HG03095 (cell line): ENCODE data around the gene HDAC7.
"Not testable (repeated sequence)": the region's sequence is repeated elsewhere in the genome, so short reads cannot be mapped to it uniquely, and the experiment has no call there.

Experiments
- ATAC-seq: cut with Tn5 transposase; IDR thresholded peaks from one replicate; pipeline ENCODE4 v1.9.1; 2021; ENCODE audit warnings: moderate library complexity; ENCODE audit not compliant: unreplicated experiment

The HDAC7 gene

DNA sequence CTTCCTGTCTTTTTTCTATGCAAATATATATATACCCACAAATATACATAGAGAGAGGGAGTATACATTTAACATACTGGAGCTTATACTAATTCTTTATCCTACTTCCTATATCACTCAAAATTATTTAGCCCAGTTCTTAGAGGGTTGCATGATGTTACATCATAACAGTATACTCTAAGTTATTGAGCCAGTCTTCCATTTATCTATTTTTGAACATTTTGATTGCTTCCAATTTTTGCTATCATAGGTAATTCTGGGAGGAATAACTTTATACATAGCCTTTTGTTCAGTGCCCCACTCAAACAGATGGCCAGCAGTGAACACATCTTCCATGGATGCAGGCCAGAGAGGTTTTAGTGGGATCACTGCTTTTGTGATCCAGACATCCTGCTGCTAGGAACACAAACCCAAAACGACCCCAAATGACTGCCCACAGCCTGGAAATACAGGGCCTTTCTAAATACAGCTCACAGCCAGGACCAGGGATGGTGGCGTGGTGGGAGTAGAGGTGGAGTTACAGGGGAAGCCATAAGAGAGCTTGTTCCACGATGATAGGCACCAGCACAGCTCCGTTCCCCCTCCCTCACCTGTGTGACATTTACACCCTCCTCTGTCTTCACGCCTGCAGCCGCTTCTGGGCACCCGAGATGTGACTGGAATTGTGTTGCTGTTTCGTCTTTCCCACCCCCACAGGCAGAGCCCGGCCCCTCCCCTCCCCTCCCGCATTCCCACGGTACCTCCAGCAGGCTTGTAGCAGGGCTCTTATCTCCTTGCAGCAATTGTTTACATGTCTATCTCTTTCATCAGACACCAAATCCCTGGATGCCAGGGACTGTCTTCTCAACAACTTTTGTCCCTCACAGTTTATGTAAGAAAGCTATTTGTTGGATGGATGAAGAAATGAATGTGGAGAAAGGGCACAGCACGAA lies 30.7 kb upstream of the HDAC7 start:
- no peak for ATAC-seq

DNA sequence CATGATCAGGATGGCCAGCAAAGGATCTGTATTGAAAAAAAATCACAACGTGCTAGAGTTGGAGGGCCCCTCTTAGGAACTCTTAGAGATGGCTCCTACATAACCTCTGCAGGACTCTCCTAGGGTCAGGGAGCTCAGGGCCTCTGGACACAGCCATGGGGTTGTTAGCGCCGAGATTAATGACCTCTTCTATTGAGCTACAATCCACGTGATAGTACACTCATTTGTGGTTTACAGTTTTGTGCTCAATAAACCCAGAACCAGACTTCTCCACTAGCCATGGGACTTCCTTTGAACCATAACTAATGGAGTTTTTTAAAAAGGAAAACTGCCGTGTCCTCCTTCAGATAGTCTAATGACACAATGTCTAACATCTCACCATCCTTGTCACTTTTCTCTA lies 29.6 kb upstream of the HDAC7 start:
- ATAC-seq, result no peak

DNA sequence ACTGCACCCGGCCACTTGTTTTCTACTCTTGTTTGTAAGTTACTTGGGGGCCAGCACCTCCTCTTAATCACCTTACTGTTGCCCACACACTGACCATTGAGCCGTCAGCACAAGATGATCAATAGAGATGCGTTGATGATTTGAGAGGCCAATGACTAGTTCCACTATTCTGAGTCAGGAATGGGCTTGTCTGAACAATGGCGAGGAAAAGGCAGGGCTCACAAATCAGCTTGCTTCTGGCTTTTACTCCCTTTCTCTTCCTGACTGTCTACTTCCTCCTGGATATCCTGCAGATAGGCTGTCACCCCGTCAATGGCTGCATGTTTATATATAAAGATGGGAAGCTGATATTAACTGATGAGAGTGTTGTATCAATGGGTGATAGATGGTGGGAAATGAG lies 29.1 kb upstream of the HDAC7 start:
- no peak for ATAC-seq

DNA sequence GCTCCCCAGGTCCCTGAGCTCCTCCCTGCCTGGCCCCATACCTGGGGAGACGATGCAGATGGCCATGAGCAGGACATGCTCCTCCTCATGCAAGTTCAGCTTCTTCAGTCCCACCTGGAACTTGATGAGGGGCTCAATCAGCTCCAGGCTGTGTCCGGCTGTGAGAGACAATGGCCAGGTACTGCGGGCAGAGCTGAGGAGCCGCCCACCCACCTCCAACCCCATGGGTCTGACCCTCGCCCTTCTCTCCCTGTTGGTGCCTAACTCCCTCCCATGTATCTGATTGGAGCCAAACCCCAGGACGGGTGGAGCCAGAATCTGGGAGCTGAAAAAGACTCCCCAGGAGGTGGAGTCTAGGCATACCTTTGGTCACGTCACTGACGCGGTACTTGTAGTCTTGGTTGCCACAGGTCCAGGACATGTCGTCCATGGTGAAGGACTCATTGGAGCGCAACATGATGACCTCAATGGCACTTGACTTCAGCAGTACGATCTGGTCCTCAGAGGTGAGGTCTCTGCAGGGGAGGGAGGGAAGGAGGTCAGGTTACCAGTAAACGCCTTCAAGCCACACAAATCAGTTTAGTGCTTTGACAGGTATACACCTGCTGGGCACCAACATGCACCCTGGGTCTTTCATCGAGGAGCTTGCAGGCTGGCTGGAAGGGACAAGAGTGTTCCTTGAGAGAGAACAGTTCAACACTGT lies 26.7 kb upstream of the HDAC7 start:
- ATAC-seq, result no peak

DNA sequence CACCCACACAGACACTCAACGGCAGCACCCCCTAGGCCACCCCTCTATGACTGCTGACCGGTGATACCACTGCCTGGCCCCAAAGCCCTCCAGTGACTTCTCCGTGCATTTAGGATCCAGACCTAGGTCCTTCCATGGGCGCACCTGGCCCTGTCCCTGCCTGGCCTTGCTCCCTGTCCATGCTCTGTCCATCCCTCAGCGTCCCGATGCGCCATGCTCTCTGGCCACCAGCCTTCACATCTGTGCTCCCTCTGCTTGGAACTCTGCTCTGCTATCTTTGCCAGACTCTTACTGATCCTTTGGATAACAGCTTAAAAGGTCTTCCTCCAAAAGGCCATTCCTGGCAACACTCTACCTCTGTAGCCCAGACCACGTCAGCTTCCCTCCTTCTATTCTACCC lies 25.4 kb upstream of the HDAC7 start:
- ATAC-seq, result no peak

DNA sequence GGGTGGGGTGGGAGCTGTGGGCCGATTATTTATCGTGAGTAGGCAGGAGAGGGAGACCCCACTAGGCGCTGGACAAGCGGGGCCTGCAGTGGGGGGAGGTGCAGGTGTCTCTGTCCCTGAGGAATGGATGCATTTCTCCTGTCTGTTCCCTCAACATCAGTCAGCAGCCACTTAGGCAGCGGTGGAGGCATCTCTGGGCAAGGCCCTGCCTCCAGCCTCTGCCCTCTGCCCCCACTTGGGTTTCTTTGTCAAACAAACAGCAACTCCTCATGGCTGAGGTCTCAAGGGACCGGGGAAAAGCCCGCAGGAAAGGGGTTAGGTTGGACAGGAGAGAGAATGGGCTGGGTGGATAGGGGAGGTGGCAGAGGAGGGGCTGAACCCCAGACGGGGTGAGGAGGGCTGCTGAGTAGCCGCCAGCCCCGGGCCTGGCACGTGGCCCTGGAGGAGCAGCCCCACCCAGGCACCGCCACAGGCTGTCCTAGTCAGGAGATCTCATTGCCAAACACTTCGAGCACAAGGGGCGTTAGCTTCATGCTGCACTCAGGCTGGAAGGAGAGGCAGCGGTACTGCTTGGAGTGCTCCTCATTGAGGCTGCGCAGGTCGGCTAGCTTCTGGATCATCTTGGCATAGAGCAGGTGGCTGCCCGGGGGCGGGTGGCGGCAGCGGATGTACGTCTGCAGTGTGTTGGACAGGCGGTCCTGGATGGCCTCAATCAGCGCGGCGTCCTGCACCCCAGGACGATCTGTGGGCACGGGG lies 24.7 kb upstream of the HDAC7 start:
- ATAC-seq, result no peak

DNA sequence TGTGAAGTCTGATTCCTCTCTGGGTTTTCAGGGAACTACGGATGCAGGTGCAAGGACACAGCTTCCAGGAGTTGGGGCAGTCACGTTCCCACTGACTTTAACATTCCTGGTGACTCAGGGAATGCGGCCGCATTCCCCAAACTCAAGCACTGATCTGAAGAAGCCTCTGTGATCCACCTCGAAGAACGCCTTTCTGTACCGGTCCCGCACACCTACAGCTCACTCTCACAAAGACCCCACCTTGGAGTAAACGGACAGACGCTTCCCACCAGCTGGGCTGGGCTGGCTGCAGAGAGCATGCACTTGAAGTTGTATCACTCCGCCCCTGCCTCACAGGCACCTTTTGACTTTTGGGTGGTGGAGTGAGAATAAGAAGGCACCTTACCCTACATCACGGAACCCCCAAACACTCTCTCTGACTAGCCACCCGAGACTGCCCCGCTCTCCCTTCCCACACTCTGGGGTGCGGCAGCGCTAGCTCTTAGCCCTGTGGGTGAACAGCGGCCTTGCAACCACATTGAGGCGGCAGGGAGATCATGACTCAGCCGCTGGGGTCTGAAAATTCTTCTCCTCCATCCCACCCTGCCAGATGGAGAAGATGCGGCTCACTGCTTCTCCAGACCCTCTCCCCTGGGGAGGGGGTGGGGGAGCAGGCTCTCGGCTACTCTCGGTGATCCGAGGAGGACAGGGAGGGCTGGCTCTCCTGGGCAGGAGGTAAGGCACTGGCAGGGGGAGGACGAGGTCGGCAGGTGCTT lies 23.7 kb upstream of the HDAC7 start:
- ATAC-seq, result no peak

DNA sequence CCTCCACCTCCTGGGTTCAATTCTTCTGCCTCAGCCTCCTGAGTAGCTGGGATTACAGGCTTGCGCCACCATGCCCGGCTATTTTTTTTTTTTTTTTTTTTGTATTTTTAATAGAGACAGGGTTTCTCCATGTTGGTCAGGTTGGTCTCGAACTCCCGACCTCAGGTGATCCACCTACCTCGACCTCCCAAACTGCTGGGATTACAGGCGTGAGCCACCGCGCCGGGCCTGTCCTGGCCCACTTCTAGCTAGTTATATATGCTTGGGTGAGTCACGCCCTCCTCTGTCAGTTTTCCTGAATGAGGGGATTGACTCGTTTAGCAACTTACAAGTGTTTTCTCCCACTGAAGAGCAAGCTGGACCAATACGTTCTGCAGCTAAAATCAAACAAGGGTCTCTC lies 22.8 kb upstream of the HDAC7 start:
- ATAC-seq, result not testable (repeated sequence)

DNA sequence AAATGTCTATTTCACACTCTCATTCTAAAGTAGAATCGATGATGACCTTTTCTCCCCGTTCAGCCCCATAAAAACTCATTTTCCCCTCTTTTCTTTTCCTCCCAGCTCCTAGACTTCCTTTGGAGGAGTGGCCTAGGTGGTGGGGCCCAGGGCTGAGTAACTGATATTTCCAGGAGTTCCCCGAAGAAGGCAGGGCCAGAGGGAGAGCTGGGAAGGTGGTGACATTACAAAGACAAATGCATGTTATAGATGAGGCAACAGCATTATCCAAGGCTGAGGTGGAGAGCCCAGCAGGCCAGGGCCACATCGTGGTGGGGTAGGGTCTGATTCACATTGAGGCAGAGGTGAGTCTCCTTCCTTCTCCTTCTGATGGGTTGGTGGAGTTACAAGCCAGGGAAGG lies 22.2 kb upstream of the HDAC7 start:
- no peak for ATAC-seq

DNA sequence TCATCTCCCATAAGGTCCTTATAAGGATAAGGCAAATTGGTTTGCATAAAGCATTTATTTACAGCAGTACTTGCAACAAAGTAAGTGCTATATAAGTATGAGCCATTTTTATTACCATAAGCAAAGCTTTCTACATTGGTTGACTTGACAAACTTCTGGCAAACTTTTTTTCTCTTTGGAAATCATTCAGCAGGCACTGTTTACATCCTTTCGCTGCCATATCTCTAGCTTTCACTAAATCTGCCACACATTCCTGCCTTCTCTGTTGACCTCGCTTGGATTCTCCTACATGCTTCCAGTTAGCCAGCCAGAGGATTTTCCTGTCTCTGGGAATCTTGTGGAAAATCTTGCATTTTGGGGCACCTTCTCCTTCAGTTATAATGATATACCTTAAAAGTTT lies 21.8 kb upstream of the HDAC7 start:
- ATAC-seq, result no peak

DNA sequence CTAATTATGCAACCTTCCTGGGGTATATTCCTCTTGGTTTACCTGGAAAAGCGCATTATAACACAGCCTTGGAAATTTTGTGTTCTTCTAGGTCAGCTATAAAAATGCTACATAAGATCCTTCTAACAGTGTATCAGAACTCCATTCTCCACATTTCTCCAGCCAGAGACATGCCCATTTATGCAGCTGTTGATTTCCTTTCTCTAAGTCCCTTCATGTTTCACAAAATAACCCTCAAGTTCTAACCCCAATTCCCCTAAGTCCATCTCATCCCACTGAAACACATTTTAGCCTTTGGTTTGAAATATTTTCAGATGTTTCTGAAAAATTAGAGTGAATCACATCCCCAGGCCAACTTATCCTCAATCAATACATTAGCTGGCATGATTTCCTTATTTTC lies 20.9 kb upstream of the HDAC7 start:
- ATAC-seq, result no peak

DNA sequence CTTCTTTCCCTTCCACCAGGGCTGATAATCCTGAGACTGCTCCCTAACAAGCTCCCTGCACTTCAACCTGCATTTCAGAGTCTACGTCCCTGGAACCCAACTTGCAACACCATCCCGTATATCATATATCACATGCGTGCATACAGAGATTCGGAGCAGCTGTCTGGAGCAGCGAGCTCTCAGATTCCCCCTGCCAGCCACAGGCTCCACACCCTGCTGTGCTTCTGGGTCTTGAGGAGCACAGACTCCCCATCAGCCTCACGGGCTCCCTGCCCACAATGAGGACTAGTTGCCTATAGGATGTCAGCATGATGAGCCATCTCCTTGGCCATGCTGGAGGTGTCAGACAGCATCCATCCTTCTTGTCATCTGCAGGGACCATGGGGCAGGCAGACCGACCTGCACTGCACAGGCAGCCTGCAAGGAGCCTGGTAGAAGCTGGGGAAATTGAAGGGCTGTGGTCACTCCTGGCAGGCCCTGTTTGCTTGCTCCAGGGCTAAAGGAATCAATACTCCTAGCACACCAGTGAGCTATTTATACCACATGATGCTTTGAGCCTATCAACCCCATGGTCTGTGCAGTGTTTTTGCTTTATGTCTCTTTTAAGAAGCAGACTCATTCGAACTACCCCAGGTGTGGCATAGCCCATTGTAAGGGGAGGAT lies 19.6 kb upstream of the HDAC7 start:
- no peak for ATAC-seq

DNA sequence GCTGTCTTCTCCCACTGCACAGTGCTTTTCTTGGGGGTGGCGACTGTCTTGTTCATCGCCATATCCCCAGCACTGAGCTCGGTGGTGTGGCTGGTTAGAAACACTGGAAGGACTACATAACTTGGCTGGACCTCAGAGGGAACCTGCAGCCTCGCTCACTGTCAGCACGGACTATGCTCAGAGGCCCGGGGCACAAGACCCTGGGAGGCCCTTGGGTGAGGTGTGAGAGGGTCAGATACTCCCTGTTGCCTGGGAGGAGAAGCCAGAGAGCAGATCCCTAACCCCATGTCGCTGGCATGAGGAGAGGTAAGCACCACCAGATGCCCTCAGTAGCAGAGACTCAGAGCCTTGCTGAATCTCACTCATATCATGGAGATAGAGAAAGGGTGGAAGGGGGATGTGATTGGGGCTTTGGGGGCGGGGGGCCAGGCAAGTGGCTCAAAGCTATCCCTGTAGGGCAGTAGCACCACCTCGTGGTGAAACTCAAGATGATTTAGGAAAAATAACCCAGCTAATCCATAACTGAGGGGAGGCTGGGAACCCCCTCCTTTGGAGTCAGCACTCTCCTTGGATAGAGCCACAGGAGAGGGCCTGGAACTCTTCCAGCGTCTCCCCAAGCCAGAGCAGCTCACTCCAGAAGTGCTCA lies 18.7 kb upstream of the HDAC7 start:
- no peak for ATAC-seq

DNA sequence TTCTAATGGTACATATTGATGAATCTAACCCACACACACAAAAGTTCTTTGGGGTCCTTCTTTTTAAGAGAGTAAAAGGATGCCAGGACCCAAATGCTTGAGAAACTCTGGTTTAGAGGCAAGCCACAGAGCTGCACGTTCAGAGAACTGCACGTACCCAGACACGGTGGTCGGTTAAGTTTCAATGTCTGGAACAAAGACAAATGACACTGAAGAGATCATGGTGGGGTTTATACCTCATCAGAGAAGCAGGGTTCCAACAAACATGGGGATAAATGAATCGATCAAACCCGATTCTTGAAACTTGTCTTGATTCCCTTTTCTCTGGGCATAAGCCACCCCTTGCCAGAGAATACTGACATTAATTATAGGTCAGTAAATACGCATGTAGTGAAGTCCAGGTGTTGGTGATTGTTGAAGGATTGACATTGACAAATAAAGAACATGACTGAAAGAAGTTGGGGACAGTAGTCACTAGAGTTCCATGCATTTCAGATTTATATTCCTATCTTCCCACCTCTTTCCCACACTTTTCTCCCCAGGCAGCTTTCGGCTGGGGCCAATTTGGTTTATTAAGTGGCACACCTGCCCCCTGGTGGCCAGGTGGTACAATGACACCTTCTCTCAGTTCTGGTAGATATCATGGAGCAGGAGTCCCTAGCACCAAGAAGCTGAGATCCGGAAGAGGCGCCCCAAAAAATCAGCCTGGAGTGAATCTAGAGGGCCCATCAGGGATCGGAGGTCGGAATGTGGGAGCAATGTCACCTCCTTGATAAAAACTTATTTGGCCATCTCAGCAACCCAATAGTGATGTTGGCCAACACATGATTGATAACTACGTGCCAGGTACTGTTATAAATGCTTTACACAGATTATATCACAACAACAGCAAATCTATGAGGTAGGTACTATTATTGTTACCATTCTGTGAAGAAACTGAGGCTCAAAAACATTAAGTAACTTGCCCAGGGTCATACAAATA lies 17.8 kb upstream of the HDAC7 start:
- ATAC-seq, result no peak

DNA sequence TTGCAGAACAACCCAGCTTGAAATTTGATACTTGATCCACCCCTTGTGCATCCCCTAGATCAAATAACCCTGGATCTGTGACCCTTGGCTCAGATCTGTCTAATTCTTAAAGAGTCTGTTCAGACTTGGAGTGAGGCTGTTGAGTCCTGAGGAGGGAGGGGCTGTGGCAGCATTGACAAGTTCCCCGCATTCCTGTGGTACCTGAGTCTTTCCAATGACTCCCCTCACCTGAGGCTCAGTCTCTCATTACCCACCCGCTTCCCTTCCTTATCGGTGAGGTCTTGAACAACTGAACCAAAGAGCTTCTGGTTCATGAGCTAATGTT lies 16.1 kb upstream of the HDAC7 start:
- ATAC-seq, result no peak

DNA sequence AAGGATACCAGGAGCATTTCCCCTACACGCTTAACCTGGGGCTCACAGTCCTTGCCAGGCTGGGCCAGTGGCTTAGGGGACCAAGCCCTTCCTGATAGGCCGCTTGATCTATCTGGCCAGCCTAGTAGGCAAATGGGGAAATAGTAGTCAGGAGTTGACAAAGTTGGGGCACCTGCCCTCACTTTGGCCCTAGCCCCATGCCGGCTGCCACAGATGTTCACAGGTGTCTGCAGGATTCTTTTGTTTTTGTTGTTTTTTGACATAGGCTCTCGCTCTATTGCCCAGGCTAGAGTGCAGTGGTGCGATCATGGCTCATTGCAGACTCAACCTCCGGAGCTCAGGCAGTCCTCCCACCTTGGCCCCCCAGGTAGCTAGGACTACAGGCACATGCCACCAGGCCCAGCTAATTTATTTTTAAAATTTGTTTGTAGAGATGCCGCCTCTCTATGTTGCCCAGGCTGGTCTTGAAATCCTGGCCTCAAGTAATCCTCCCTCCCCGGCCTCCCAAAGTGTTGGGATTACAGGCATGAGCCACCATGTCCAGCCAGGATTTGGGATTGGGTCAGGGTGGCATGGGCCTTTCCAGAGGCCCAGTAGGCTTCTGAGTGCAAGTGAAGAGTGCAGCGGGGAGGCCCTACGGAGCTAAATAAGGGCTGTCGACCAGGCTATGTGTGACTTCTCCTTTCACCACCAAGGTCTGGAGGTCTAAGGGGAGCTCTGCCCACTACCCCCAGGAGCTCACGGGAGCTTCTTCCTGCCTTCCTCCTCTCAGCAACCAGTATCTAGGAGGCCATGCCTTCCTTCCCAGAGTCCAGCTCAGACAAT lies 15.5 kb upstream of the HDAC7 start:
- no peak for ATAC-seq

DNA sequence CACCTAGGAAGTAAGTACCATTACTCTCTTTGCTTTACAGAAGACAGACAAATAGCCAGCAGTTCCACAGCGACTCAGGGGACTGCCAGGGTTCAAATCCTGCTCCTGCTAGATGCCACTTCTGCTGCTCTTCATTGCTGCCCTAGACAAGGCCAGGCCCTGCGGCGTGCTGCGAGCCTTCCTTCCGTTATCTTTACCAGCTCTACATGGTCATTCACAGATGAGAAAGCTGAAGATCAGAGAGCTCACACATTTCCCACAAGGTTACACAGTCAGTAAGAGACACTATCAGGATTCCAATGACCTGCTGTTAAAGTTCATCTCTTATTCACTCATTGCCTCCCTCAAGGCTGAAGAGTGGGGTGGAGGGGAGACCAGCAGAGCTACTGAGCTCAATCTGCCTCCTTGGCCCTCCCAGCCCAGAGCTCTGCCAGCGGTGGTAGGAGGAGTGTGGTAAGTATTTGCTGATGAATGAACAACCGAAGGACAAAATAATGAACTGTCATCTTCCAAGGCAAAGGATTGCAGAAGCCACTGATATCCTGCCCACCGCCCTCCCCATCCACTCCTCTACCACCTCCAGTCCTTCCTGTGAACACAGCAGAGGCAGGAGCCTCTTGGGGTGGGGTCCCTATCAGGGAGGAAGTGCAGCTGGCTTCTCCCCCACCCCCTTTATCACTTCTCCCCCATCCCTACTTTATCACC lies 14.6 kb upstream of the HDAC7 start:
- no peak for ATAC-seq
